Mammary epithelial cell (primary cell): Measurements from ENCODE around the gene SIL1.

Source experiments
- CTCF ChIP-seq, 2 donors: IDR thresholded peaks in 1 of 2; conservative IDR thresholded peaks in 1 of 2; 2 replicates each; pipeline ENCODE4 v1.5.1; 2011 to 2012; ENCODE audit warnings: inconsistent platforms in 2 of 2, low read length in 2 of 2, mild to moderate bottlenecking in 2 of 2, control low read depth in 1 of 2, low read depth in 1 of 2; ENCODE audit not compliant: insufficient read depth in 1 of 2; ENCODE audit errors: extremely low read depth in 1 of 2
- EZH2 ChIP-seq: IDR thresholded peaks from 2 replicates; pipeline ENCODE4 v1.6.1; 2012; ENCODE audit warnings: low read length, inconsistent platforms, borderline replicate concordance

DNA sequence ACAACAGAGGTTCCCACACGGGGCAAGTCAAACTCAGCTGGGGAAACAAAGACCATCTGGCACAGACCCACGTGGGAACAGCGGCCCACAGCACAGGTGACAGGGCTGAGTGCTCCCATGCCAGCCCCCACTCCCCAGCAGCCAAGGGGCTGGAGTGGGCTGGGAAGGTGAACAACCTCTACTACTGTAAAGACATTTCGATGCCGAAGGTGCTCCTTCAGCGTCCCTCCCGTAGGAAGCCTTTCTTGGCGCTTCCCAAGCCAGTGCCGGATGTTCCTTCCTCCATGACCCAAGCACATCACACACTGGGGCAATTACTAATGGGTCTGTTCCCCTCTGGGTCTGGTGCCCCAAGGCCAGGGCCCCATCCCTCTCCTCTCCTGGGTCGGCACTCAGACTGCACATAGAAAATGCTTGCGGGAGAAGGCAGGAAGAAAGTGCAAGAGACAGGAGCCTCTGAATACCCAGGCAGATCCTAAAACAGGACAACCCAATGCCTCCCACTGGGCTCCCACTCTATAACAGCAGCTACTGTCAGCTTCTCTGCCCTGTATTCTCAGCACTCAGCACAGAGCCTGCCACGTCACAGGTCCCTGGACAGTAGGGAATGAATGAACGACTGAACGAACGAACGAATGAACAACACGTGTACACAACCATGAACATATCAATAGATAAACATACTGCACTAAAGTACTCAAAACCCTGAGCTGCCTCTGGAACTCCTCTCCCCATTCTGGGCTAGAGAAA lies 246.0 kb downstream of the SIL1 start:
- TF ChIP-seq CTCF (conservative IDR thresholded peaks at IDR 0.05 in 1 of 2, IDR thresholded peaks at IDR 0.05 in 1 of 2; ENCODE audit: extremely low read depth in 1 of 2, insufficient read depth in 1 of 2, low read depth in 1 of 2, low read length in 2 of 2) (no peak), EZH2 (no peak)
